HG02840 (cell line): ENCODE measurements around the gene FADS2.

Source experiments
- ATAC-seq: cut with Tn5 transposase; IDR thresholded peaks from one replicate; pipeline ENCODE4 v1.9.1; 2021; ENCODE audit warnings: mild to moderate bottlenecking, moderate library complexity, moderate number of reproducible peaks; ENCODE audit not compliant: unreplicated experiment, low FRiP score

Gene FADS2

DNA sequence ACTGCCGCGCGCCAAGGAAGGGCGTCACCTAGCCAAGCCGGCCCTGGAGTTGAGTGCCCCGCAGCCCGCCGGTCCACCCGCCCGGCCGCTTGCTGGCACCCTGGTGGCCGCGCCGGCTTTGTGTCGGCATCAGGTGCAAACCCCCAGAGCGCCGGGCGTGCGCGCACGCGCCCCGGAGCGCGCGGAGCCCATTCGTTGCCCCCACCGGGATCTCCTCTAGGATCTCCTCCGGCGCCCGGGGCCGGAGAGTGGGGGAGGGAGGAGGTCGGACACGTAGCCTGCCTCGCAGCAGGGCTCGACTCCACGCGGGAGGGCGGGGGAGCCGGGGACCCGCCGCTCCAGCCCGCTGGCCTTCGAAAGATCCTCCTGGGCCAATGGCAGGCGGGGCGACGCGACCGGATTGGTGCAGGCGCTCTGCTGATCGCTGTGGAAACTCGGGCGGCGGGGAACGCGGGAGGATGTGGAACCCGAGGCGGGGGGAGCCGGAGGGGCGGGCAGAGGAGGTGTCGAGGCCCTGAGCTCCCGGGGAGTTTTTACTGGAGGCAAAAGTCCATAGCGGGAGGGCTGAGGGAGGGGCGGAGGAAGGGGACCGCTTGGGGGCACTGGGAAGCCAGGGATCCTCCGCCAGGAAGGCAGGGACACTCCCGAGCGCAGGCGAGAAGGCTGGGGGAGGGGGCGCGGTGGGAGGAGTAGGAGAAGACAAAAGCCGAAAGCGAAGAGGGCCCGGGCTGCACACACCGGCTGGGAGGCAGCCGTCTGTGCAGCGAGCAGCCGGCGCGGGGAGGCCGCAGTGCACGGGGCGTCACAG is at the start of gene FADS2:
FADS2 (plus strand) TSS at position 730 of the 808 bp plus-strand sequence. CDS start 91 bp downstream, outside the sequence.
- peak; percentile 60 for ATAC-seq

DNA sequence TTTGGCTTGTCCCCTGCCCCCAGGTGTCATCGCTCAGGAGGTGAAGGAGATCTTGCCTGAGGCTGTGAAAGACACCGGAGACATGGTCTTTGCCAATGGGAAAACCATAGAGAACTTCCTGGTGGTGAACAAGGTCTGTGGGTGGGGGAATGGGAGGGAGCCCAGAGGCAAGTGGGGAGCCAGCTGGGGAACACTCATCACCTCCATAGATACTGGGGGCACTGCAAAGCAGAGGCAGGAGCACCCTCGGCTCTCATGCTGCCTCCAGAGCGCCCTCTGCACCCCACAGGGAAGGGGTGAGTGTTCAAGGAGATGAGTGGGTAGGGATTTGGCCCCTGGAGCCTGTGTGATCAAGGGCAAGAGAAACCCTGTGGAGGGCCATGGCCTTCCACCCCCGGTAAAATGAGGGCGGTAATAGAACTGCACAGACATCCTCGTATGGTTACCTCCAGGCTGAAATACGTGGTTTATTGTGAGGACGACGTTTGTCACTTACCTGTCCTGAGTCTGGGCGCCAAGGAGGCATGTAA is 49.7 kb upstream of the FADS2 start:
- ATAC-seq = no peak

DNA sequence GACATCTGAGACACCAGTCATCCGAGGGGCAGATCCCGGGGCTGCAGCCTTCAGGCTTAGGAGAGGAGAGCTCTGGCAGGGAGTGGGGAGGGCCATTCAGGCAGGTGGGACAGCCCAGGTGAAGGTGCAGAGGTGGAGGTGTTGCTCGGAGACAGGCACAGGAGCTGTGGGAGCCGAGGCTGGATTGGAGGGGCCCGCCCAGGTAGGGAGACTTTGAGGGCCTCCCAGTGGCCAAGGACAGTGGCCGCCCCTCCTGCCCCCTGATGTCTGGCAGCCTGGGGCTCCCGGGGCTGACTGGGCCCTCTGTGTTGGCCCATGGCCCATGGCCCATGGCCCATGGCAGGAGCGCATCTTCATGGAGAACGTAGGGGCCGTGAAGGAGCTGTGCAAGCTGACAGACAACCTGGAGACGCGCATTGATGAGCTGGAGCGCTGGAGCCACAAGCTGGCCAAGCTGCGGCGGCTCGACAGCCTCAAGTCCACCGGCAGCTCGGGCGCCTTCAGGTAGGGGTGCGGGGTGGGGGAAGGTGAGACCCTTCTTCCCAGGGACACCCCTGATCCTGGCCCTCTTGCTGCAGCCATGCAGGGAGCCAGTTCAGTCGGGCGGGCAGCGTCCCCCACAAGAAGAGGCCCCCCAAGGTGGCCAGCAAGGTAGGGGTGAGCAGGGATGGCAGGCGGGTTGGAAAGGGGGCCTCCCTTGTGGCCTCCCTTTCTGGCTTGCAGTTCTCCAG is 49.0 kb upstream of the FADS2 start:
- no peak for ATAC-seq

GRCh38 chr11:61779666-61780525 is 48.2 kb upstream of the FADS2 start:
- ATAC-seq = no peak

DNA sequence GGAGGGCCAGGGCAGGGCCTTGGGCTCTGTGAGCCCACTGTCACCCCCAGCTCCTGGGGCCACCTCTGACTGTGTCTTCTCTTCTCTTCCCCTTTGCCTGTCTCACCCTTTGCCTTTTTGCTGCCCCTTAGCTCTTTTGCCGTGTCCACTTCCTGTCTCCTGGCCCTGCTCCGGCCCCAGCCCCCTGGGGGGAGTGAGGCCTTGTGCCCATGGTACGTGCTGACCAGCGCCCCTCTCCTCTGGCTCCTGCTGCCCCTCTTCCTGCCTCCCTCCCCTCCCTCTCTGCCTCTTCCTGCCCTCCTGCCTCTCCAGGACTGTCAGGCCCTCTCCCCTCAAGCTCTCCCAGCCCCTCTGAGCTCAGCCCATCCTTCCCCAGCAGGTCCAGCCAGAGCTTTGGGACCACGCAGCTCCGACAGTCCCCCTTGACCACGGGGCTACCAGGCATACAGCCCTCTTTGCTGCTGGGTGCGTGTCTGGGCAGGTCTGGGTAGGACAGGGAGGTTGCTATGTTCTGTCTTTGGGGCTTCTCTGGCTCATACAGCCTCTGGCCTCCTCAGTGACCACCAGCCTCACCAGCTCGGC is 47.4 kb upstream of the FADS2 start:
- ATAC-seq = no peak

DNA sequence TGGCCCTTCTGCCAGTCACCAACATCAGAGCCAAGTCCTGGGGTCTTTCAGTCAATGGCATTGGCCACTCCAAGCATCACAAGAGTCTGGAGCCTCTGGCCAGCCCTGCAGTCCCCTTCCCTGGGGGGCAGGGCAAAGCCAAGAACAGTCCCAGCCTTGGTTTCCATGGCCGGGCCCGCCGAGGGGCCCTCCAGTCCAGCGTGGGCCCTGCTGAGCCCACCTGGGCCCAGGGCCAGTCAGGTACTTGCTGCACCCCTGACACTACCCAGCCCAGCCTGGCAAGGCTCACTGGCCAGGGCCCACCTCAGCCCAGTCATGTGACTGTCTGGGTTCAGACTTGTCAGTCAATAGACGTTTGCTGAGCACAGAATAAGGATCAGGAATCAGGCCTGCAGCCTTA is 46.5 kb upstream of the FADS2 start:
- no peak for ATAC-seq

DNA sequence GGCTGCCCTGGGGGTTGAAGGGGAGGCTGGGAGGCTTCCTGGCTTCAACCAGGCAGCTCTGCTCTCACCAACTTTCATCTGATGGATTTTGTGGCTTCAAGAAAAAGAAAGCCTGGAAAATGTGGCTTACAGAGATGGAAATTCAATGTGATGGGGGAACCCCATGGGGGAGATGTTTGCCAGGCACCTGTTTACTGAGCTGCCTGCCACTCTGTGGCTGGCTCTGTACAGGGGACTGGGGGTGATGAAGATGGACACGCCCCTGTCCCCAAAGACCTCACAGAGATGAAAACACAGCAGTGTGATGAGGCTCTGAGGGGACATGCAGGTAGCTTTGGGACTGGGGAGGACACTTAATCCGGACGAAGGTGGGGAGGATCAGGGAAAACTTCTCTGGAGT is 45.8 kb upstream of the FADS2 start:
- ATAC-seq = no peak

- ATAC-seq = no peak
These were observed 45.3 kb upstream of the FADS2 start for GRCh38 chr11:61782841-61783240.

- no peak for ATAC-seq
These were observed 44.2 kb upstream of the FADS2 start for GRCh38 chr11:61783717-61784505.

GRCh38 chr11:61784506-61784805 is 43.6 kb upstream of the FADS2 start:
- no peak for ATAC-seq

DNA sequence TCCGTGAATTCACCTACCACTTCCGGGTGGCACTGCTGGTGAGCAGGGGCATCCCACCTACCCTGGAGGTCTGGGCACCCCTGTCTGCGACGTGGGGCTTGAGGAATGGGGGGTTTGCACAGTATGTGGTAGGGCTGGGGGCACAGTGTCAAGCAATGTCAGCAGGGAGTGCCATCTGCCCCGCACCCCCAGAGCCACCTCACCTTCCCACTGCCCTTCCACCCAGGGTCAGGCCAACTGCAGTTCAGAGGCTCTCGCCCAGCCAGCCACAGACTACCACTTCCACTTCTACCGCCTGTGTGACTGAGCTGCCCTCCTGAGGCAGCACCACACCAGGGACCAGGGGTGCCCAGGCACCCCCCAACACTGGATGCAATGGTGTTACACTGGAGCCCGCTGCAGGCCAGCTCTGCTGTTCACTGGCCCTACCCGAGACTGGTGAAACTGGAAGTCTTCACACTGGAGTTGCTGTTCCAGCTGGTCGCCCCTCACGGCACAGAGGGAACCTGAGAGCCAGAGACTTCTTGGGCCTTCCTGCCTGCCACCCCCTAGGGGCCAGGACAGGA is 42.2 kb upstream of the FADS2 start:
- ATAC-seq = no peak

DNA sequence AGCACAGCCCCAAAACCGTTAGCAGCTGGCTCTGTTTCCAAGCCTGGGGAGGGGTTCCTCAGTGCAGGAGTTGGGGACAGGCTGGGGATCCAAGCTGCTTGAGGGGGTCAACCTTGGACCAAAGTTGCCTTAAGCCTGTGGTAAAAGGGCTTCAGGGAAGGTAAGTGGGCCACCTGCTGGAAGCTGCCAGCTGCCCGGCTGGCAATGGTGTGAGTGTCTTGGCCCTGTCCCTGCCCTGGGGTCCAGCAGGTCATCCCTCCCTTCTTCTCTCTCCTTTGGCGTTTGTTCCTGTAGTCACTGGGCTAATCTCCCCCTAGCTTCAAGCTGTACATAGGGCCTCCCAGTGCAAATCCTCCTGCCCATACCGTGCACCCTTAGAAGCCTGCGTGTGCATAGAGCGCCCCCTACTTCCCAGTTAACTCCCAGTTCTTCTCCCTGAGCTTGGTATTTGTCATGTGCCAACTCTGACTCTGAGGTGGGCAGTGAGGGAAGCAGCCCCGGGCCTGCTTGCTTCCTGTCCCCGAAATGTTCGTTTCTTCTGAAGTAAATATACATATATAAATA is 40.1 kb upstream of the FADS2 start:
- no peak for ATAC-seq

DNA sequence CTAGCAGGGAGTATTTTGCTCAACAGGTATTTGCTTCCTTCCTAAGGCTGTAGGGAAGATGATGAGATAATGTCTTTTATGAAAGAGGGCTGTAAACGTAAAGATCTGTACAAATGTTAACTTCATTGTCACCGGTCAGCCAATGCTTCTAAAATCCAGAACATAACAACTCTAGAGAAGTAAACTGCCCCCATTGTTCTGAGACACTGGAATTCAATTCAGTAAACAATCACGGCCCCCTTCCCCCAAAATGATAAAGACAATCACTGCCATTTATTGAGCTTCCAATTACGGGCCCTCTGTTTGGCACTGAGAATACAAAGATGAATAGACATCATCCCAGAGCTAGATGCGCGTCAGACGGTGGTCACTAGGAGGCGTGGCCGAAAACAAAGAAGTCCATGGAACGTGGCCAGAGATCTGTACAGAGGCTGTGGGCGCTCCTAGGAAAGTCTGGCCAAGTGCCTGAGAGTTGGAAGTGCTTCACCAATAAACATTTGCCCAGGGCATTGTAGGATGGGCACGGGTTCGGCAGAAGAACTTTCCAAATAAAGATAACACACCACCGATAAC is 36.3 kb upstream of the FADS2 start:
- ATAC-seq = no peak

GRCh38 chr11:61792310-61793082 is 35.6 kb upstream of the FADS2 start, which contains the start of the genes FEN1 and TMEM258:
TSS of gene FEN1 (plus strand) at chr11:61792911. CDS start at chr11:61795362, 2,451 bp downstream.
TSS of gene TMEM258 (minus strand) at chr11:61792599. CDS start at chr11:61792558, 41 bp downstream.
- ATAC-seq = peak; percentile 80

DNA sequence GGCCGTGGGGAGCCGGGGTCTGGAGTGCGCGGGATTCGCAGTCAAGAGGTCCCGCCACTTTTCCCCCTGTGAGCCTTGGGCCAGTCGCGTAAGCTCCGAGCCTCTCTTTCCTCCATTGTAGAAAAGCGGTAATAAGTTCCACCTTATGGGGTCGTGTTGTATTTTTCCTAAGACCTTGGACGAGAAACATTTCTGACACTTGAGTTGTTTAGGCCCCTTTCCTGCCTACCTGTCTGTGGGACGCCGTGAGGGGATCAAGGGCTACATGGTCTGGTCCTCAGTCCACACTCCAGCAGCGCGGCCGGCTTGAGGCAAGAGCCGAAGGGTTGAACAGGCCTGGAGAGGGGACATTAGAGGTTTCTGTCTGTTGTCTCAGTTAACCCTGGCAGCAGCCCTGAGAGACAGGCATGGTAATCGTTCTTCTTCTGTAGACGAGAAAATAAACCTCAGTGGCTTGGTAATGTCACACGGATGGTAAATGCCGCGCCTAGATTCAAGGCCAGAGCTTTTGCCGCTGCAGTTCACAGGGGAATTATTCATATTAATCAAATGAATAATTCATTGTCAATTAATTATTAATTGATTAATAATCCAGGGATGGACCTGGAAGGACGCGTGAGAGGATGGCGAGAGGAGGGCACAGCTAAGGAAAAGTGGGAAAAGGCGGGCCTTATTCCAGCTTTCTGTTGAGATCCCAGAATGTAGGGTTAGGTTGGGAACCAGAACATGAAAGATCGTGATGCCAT is 34.8 kb upstream of the FADS2 start:
- ATAC-seq = peak; percentile 12

DNA sequence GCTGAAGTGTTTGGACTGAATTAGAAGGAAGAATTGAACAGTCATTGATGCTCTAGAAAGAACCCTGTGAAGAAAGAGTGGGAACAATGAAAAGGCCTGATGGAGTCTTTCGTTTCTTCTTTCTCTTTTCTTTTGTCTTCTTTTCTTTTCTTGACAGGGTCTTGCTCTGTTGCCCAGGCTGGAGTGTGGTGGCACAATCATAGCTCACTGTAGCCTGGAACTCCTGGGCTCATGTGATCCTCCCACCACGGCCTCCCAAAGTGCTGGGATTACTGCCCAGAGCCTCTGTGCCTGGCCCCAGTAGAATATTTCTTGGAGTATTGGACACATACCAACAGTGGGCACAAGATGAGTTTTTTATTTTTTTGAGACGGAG is 34.3 kb upstream of the FADS2 start:
- ATAC-seq = no peak

- no peak for ATAC-seq
These were observed 33.5 kb upstream of the FADS2 start for GRCh38 chr11:61794579-61794978.
